HG03280 (cell line): ENCODE results near the gene CDH4.

Experiments
- ATAC-seq: cut with Tn5 transposase; IDR thresholded peaks from one replicate; pipeline ENCODE4 v1.9.1; 2021; ENCODE audit warnings: mild to moderate bottlenecking, moderate library complexity; ENCODE audit not compliant: unreplicated experiment

The CDH4 gene

DNA sequence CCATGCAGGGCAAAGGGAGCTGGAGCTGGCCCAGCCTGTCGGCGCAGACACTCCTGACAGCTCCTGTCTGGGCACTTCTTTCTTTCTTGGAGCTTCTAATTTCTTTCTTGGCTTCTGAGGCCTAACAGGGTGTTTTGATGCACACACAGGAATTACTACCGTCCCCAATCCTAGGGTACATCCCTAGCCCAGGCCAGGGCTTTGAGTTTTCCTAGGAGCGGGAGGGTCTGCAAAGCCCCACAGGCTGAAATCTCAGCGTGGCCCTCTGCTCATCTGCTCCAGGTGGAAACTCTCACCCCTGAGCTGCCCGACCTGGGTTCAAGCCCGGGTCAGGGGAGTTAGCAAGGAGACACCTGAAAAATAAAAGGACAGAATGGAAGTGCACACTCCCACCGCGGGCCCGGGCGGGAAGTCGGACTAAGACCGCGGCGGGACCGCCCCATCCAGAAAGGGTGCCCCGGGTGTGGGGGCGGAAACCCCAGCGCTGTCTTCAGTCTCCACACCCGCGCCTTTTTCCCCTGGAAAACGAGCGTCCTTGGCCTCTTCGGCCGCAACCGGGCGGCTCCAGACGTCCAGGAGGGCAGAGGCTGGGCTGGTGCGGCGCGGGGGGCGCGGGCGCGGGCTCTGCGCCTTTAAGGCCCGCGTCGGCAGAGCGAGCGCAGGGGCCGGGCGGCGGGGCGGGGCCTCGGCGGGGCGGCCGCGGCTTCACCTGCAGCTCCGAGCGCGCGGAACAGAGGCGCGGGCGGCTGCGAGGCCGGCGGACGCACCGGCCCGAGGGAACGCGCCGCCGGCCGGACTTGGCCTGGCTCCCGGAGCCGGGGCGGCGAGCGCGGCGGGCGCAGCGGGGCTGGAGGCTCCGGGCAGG lies at the start of gene CDH4:
TSS of gene CDH4 (plus strand) at position 733 of the 865 bp plus-strand sequence.
- ATAC-seq, result no peak

DNA sequence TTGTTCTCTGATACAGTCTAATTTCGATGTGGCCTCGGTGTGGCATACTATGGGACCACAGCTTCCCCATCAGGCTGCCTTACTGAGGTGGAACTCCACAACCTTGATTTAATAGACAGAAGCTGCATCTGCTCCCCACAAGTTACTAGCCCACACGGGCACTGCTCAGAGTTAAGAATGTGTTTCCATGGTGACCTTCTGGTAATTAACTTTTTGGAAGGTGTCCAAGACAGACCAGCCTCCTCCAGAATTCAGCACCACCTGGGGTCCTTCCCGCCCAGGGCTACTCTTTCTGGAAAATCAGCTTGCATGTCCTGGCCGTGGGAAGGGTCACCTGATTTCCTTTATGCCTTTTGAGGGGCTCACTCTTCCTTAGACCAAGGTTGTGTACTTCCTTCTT lies 48.7 kb upstream of the CDH4 start:
- ATAC-seq, result no peak

DNA sequence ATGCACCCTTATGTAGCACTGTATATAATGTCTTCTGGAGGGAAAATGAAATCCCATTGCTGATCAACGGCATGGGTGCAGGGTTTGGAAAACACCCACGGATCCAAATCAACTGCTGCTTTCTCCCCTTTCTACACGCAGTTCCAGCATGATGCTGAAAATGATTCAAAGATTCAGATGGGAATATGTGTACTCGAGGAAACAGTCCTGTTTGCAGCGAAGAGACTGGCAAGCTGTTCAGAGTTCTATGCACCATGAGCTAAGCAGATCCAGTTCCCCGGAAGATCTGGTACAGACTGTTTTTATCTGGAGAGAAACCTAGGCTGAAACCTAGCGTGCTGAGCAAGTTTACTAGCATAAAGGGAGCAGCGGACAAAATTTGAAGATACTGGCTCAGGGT lies 47.9 kb upstream of the CDH4 start:
- ATAC-seq, result no peak

DNA sequence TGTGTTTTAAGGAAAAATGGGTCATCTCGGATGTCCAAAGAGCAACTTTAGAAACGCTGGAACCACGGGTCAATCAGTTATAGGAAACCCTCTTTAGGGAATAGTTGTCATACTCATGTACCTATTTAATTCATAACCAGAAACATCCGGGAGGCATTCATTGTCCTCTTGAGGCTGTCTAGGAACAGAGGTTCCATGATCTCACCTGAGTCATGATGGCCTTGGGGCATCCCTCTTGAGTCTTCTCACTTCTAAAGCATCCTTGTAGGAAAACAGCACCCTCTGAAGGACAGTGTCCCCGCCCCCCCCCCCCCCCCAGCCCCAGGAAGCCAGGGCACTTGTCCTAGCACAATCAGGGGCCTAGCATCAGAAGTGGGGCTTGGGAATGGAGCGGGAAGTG lies 46.3 kb upstream of the CDH4 start:
- no peak for ATAC-seq

DNA sequence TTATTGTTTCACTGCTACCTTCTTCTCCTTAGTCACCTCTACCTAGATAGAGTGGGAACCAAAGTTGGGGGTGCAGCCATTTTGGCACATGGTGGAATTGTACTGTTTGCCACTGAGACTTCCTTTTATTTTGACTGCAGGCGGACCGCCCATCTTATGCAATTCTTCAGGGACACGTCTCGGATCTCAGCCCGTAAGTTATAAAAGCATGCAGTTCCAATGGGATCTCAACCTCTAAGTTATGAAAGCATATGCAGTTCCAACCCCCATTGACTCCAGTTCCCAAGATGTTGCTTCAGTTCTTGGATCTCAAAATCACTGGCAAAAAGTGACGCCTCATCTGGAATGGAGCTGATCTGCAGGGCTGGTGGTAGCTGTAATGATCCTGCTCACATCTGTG lies 41.2 kb upstream of the CDH4 start:
- no peak for ATAC-seq

DNA sequence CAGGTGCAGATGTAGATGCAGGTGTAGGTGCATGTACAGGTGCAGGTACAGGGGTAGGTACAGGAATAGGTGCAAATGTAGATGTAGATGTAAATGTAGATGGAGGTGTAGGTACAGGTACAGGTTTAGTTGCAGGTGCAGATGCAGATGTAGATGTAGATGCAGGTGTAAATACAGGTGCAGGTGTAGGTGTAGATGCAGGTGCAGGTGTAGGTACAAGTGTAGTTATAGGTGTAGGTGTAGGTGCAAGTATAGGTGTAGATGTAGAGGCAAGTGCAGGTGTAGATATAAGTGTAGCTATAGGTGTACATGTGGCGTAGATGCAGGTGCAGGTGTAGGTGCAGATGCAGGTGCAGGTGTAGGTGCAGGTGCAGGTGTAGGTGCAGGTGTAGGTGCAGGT lies 34.2 kb upstream of the CDH4 start:
- no peak for ATAC-seq

DNA sequence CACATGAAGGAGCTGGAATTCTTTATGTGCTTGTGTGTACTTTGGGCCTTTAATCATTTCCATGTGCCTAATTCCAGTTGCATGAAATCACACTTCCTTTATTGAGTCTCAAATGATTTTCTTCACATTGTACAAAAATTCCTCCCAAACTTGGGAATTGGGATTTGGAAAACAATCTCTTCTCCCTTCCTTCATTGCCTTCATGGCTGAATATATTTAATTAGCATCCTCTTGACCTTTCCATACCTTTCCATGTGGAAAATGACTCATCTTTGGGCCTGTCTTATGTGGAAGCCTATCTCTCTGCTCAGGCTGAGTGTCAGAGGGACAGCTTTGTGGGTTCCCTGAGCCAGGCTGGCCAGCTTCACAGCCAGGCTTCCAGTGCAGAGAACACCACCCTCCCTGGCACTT lies 33.0 kb upstream of the CDH4 start:
- no peak for ATAC-seq

DNA sequence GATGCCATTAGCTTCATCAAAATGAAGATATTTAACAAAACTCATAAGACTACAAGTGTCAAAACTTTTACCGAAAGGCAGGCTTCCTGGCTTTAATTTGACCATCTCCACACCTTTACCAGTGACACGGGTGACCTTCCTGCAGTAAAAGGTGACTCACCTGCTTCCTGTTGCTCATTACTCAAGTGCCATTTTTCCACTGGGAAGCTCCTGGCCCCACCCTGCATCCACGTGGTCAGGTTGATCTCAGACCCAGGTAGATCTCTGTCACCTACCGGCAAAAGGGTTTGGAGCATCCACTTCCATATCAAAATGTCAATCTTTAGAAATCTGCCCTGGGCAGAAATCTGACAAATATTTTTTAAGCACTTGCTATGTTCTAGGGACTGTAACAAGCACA lies 31.9 kb upstream of the CDH4 start:
- ATAC-seq, result no peak

DNA sequence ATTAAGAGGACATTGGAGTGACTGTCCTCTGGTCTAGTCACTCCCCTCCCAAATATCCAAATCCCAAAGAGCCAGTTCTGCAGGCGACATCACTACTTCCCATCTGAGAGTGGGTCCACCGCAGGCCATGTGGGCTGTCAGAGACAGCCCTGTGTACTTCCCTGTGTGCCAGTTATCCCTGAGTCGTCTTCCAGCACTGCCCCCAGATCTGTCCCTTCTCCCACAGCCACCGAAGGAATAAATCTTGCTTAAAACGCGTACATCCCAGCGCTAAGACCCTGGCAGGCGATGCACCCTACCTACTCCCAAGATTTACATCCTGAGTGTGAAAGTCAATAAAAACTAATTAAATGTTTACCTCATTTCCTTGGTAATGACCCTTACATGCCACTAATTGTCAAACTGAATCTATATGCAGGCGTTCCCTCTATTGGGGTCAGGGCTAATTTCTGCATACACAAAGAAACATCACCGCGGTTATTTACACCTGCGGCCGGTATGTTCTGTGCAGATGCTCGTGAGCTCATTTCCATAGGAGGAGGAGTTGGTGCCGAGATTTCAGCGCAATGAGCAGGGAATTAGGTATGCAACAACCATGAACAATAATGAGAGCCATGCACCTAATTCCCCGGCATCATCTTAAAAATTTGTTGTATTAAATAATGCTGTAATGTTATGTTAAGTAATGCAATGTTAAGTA lies 31.3 kb upstream of the CDH4 start:
- ATAC-seq, result no peak

DNA sequence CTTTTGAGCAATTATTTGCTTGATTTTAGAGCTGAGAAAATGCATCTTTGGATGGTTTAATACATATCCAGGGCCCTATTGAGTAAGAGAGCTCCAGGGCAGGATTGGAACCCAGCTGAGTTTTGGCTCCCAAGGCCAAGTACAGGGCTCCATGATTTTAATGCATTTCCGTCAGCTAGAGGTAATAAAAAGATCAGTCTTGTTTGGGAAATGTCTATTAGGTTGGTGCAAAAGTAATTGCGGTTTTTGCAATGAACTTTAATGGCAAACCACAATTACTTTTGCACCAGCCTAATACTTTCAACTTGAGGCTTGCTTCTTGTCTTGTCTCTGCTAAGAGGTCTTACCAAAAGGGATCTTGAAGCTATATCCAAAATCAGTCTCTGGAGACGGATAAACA lies 29.4 kb upstream of the CDH4 start:
- ATAC-seq, result no peak

DNA sequence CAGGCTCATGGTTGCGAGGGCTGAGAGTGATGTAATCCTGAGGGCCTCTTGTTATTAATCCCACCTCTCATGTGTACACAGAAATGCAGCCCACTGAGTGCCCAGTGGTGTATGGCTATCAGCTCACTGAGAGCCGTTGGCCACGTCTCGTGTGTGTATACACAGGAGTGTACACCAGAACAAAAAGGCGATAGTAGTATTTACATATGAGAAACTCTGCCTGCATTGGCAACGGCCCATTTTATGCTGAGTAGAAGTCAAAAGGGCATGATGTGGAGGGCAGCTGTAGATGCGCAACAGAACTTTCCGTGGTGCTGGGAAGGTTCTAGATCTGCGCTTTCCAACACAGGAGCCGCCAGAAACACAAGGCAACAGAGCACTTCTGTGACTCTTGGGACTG lies 28.9 kb upstream of the CDH4 start:
- ATAC-seq, result no peak

DNA sequence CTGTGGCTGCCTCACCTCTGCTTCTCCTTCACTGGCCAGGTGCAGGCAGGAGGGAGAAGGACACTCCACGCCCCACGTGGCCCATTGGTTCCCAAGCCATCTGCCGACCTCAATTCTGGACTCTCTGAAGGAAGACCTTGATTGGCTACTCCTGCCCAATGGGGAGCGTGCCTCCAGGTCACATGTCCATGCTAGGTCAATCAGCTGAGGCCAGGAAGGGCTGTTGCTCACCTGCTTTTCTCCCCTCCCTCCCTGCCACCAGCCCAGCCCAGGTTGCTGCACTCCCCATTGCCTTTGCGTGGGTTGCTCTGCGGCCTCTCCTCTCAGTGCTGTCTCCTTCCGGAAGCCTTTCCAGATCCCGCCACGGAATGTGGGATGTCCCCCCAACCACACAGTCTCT lies 21.9 kb upstream of the CDH4 start:
- ATAC-seq, result no peak

DNA sequence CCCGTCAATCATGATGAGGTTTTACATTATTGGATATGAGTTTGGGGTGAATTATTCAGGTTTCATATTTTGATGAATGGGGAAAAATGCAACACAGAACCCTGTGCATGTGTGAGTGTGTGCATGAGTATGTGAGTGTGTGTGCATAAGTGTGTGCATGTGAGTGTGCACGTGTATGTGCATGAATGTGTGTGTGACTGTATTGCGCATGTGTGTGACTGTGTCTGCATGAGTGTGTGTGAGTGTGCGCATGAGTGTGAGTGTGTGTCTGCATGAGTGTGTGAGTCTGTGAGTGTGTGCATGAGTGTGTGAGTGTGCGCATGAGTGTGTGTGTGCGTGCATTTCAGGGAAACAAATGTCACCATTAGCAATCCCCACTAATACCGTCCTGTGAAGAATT lies 18.5 kb upstream of the CDH4 start:
- no peak for ATAC-seq

DNA sequence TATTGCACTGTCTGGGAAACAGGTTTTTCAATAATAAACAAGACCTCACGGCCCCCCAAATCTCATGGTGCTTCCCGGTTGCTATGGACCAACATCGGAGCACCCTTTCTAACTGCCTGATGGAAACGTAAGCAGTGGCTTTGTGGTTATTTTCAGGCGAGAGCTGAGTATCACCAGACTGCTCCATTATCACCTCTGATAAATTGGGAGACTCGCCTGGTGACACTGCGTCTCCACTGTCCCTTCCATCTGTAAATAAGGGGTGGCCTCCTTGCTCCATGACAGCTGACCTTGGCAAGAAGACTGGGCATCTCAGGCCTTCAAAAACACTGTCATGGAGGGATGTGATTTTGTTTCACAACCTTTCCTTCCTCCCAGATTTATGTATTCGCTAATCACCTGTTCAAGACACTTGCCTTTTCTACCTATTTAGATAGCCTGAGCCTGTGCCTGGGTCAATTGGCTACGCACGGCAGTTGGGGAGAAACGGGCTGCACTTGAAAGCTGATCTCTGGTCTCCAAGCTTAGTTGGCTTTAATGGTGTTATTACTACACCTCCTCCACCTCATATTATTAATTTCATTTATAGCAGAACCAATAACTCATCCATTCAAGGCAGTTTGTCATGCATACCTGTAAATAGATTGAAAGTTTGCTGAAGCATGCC lies 17.7 kb upstream of the CDH4 start:
- ATAC-seq, result no peak

DNA sequence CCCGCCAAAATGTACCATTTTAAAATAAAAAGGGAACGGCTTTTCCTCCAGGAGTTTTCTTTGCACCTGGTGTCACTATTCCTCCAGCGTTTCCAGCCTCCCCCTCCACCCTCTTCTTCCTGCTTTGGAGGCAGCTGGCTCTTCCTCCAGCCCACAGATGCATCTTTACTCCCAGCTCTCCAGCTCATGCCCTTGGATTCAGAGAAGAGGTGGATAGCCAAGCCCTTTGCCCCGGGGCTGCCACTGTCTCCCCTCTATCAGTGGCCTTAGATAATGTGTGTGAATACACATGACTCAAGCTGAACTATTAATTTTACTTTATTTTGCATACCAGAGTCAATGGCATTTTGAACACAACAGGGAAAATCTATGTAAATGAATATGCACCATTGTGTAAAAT lies 15.3 kb upstream of the CDH4 start:
- ATAC-seq, result no peak

DNA sequence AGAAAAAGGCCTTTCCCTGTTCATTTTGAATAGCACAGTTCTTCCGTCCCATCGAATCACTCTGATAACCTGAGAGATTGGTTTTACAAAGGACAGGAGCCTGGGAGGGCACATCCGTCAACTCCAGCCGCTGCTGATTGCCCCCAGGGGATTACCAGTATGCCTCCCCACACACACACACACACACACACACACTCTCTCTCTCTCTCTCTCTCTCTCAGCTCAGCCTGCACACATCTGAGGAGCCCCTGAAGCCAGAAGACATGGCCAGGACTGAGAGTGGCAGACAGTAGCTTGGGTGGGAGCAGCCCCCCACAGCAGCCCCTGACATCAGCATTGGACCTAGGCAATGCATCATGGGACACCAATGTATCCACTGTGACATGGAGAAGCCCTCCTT lies 13.2 kb upstream of the CDH4 start:
- no peak for ATAC-seq

DNA sequence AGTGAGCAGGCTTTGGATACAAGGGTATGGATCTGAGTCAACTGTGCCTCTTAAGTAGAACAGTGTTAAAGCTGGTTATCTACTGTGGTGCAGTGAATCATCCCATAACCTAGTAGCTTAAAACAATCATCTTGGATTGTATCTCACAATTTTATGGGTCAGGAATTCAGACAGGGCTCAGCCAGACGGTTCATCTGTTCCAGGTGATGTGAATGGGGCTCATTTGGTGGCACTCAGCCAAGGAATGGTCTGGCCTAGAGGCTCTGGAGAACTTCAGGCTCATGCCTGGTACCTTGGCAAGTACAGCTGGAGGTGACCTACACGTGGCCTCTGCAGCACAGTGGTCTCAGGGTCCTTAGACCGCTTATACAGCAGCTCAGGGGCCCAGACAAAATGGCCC lies 11.2 kb upstream of the CDH4 start:
- no peak for ATAC-seq

DNA sequence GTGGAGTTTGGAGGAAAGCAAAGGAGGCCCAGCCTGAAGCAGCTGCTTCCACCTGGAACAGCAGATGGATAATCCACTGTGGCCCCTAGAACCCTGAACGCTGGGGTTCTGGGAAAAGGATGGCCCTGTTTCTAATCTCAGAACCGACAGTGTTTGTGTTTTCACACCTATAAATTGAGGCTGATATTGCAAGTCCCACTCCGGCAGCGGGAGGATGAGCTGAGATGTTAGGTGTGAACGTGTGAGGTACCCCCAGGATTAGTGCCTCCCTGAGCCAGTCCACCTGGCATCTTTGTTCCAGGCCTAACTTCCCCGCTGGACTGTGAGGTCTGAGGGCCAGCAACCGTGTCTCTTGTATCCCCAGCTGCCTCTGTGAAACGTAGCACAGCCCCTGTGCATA lies 7.8 kb upstream of the CDH4 start:
- ATAC-seq, result no peak

DNA sequence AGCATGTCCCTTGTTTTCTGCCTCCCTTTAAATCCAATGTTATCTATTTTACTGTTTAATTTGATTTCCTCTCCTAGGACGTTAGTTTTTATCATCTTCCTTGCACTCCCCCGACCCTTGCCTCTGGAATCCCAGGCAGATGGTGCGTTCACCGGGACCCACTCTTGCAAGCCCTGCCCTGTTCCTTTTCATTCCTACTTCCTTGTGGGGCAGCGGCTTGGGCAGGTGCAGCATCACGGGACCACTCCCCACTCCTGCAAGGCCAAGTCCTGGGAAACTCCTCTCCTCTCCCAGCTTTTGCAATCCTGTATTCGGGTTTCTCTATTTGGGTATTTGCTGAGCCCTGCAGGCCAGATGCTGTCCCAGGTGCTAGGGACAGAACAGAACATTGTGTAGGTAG lies 5.8 kb upstream of the CDH4 start:
- no peak for ATAC-seq

DNA sequence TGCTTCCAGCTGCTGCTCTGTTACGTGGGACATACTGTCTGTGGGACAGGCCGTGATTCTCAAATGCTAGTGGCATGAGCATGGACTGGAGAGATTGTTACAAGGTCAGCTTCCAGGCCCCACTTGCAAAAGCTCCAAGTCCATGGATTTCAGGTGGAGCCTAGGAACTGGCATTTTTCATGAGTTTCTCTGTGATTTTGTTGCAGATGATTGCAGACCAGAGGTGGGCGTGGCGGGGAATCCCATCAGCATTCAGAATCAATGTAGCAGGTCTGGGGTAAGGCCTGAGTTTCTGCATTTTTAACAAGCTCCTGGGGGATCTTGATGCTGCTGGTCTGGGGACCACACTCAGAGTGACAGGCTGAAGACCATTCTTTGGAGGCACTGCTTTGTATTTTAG lies 2.4 kb upstream of the CDH4 start:
- ATAC-seq, result no peak

DNA sequence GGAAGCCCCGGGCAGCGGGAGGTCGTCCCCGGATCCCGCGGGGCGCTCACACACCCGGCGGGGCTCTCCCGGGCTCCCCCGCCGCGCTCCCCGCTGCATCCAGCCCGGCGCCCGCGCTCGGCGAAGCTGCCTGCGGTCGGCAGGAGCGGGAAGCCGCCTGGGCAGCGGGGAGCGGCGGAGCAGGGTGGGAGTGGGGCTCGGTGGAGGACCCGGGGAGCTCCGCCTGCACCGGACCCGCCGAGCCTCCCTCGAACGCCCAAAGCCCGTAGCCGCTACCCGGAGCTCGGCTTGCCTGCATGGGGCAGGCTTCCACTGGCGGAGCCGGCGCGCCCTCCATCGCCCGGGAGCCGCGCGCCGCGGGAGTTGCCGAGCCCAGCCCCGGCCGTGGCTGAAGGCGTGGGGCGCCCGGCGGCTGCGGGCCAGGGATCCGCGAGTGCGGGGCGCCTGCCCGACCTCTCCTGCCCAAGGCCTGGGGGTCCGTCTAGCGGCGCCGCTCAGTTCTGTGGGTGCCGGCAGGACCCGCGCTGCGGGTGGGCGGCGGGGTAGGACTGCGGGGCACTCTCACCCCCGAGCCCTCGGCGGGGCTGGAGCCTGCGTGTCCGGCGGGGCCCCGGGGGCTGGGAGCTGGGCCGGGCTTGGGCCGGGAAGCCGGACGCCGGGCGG lies 671 bp downstream of the CDH4 start:
- ATAC-seq, result no peak

DNA sequence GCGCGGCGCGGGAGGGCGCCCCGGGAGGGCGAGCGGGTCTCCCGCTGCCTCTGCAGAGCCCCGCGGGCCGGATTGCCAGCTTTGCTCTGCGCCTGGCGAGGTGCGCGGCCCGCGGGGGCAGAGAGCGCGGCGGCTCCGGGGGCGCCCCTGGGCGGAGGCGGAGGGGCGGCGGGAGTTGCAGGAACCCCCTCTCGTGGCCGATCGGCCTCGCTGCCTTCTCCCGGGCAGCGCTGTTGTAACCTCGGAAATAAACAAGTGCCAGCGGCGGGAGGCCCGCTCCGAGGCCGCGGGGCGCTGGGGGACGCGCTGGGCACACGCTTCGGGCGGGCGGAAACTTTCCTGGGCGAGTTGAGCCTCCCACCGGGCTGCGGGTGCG lies 1.2 kb downstream of the CDH4 start:
- no peak for ATAC-seq
